ENCODE measurements around the gene GDF7.

Gene GDF7

GRCh38 chr2:20671036-20671735 lies 4.2 kb downstream of the GDF7 start:
- H3K9ac ChIP-seq (ENCODE audit: low read depth, low read length): no peak overlapping the region
- H3K4me1 ChIP-seq (ENCODE audit: control insufficient read depth, insufficient read depth, low read length): peaks cover 47% of the 10 kb centered on the region
- peaks cover 96% of the 10 kb centered on the region for H3K27me3 ChIP-seq (ENCODE audit: control insufficient read depth, insufficient read depth, low read length)
- no peaks in the 10 kb centered on the region for H3K9me3 ChIP-seq (ENCODE audit: control insufficient read depth, insufficient read depth, low read length)
- H3K27ac ChIP-seq (ENCODE audit: low read depth, low read length): no peak overlapping the region
- H3K36me3 ChIP-seq (ENCODE audit: control insufficient read depth, insufficient read depth, low read length): no peaks in the 10 kb centered on the region
- H3K4me3 ChIP-seq (ENCODE audit: low read depth, low read length): no peak overlapping the region

- Histone ChIP-seq H3K27me3 (ENCODE audit: control insufficient read depth, insufficient read depth, low read length) (peaks cover 94% of the 10 kb centered on the region), H3K27ac (ENCODE audit: low read depth, low read length) (no peak overlapping the region), H3K36me3 (ENCODE audit: control insufficient read depth, insufficient read depth, low read length) (no peaks in the 10 kb centered on the region), H3K4me1 (ENCODE audit: control insufficient read depth, insufficient read depth, low read length) (peaks cover 47% of the 10 kb centered on the region), H3K4me3 (ENCODE audit: low read depth, low read length) (no peak overlapping the region), H3K9ac (ENCODE audit: low read depth, low read length) (no peak overlapping the region), H3K9me3 (ENCODE audit: control insufficient read depth, insufficient read depth, low read length) (no peaks in the 10 kb centered on the region)
These were observed 4.8 kb downstream of the GDF7 start for GRCh38 chr2:20671736-20672080.

GRCh38 chr2:20672201-20672951 lies 5.4 kb downstream of the GDF7 start:
- H3K9ac ChIP-seq (ENCODE audit: low read depth, low read length): no peak overlapping the region
- no peak overlapping the region; the same call in 1 of the 2 replicates for H3K4me3 ChIP-seq (ENCODE audit: low read depth, low read length)
- H3K27me3 ChIP-seq (ENCODE audit: control insufficient read depth, insufficient read depth, low read length): peaks cover 91% of the 10 kb centered on the region
- H3K27ac ChIP-seq (ENCODE audit: low read depth, low read length): no peak overlapping the region
- no peaks in the 10 kb centered on the region for H3K36me3 ChIP-seq (ENCODE audit: control insufficient read depth, insufficient read depth, low read length)
- peaks cover 47% of the 10 kb centered on the region for H3K4me1 ChIP-seq (ENCODE audit: control insufficient read depth, insufficient read depth, low read length)
- H3K9me3 ChIP-seq (ENCODE audit: control insufficient read depth, insufficient read depth, low read length): no peaks in the 10 kb centered on the region

- Histone ChIP-seq H3K36me3 (ENCODE audit: control insufficient read depth, insufficient read depth, low read length) (no peaks in the 10 kb centered on the region), H3K4me1 (ENCODE audit: control insufficient read depth, insufficient read depth, low read length) (peaks cover 41% of the 10 kb centered on the region), H3K4me3 (ENCODE audit: low read depth, low read length) (no peak overlapping the region), H3K27ac (ENCODE audit: low read depth, low read length) (no peak overlapping the region), H3K27me3 (ENCODE audit: control insufficient read depth, insufficient read depth, low read length) (peaks cover 77% of the 10 kb centered on the region), H3K9ac (ENCODE audit: low read depth, low read length) (no peak overlapping the region), H3K9me3 (ENCODE audit: control insufficient read depth, insufficient read depth, low read length) (no peaks in the 10 kb centered on the region)
These were observed 6.9 kb downstream of the GDF7 start for GRCh38 chr2:20673686-20674308.

GRCh38 chr2:20674309-20674965 lies 7.5 kb downstream of the GDF7 start:
- Histone ChIP-seq H3K4me1 (ENCODE audit: control insufficient read depth, insufficient read depth, low read length) (peaks cover 36% of the 10 kb centered on the region), H3K9me3 (ENCODE audit: control insufficient read depth, insufficient read depth, low read length) (no peaks in the 10 kb centered on the region), H3K36me3 (ENCODE audit: control insufficient read depth, insufficient read depth, low read length) (no peaks in the 10 kb centered on the region), H3K27ac (ENCODE audit: low read depth, low read length) (no peak overlapping the region), H3K4me3 (ENCODE audit: low read depth, low read length) (no peak overlapping the region), H3K27me3 (ENCODE audit: control insufficient read depth, insufficient read depth, low read length) (peaks cover 70% of the 10 kb centered on the region), H3K9ac (ENCODE audit: low read depth, low read length) (no peak overlapping the region)

- H3K9ac ChIP-seq (ENCODE audit: low read depth, low read length): no peak overlapping the region
- H3K4me1 ChIP-seq (ENCODE audit: control insufficient read depth, insufficient read depth, low read length): peaks cover 31% of the 10 kb centered on the region
These were observed 8.2 kb downstream of the GDF7 start for GRCh38 chr2:20674974-20675679.

GRCh38 chr2:20675701-20676352 lies 8.9 kb downstream of the GDF7 start:
- peaks cover 56% of the 10 kb centered on the region for H3K27me3 ChIP-seq (ENCODE audit: control insufficient read depth, insufficient read depth, low read length)
- H3K9me3 ChIP-seq (ENCODE audit: control insufficient read depth, insufficient read depth, low read length): no peaks in the 10 kb centered on the region
- H3K4me1 ChIP-seq (ENCODE audit: control insufficient read depth, insufficient read depth, low read length): peaks cover 31% of the 10 kb centered on the region
- no peak overlapping the region for H3K4me3 ChIP-seq (ENCODE audit: low read depth, low read length)
- no peak overlapping the region for H3K27ac ChIP-seq (ENCODE audit: low read depth, low read length)
- no peaks in the 10 kb centered on the region for H3K36me3 ChIP-seq (ENCODE audit: control insufficient read depth, insufficient read depth, low read length)
- no peak overlapping the region for H3K9ac ChIP-seq (ENCODE audit: low read depth, low read length)

More at GRCh38 chr2:20674974-20675679, 8.2 kb downstream of the GDF7 start:
- Histone ChIP-seq H3K36me3 (ENCODE audit: control insufficient read depth, insufficient read depth, low read length) (no peaks in the 10 kb centered on the region), H3K4me3 (ENCODE audit: low read depth, low read length) (no peak overlapping the region), H3K27ac (ENCODE audit: low read depth, low read length) (no peak overlapping the region), H3K27me3 (ENCODE audit: control insufficient read depth, insufficient read depth, low read length) (peaks cover 63% of the 10 kb centered on the region), H3K9me3 (ENCODE audit: control insufficient read depth, insufficient read depth, low read length) (no peaks in the 10 kb centered on the region)

- H3K9me3 ChIP-seq (ENCODE audit: control insufficient read depth, insufficient read depth, low read length): no peaks in the 10 kb centered on the region
- H3K27me3 ChIP-seq (ENCODE audit: control insufficient read depth, insufficient read depth, low read length): peaks cover 49% of the 10 kb centered on the region
- no peak overlapping the region for H3K27ac ChIP-seq (ENCODE audit: low read depth, low read length)
- no peaks in the 10 kb centered on the region; the same call in 1 of the 2 replicates for H3K36me3 ChIP-seq (ENCODE audit: control insufficient read depth, insufficient read depth, low read length)
- H3K9ac ChIP-seq (ENCODE audit: low read depth, low read length): no peak overlapping the region
- peaks cover 27% of the 10 kb centered on the region for H3K4me1 ChIP-seq (ENCODE audit: control insufficient read depth, insufficient read depth, low read length)
- H3K4me3 ChIP-seq (ENCODE audit: low read depth, low read length): no peak overlapping the region
These were observed 9.6 kb downstream of the GDF7 start for GRCh38 chr2:20676353-20677215.

GRCh38 chr2:20677301-20678085 lies 10.5 kb downstream of the GDF7 start:
- H3K9me3 ChIP-seq (ENCODE audit: control insufficient read depth, insufficient read depth, low read length): no peaks in the 10 kb centered on the region
- H3K36me3 ChIP-seq (ENCODE audit: control insufficient read depth, insufficient read depth, low read length): no peaks in the 10 kb centered on the region; the same call in 1 of the 2 replicates
- H3K4me1 ChIP-seq (ENCODE audit: control insufficient read depth, insufficient read depth, low read length): peaks cover 22% of the 10 kb centered on the region
- no peak overlapping the region for H3K9ac ChIP-seq (ENCODE audit: low read depth, low read length)
- H3K4me3 ChIP-seq (ENCODE audit: low read depth, low read length): no peak overlapping the region
- no peak overlapping the region for H3K27ac ChIP-seq (ENCODE audit: low read depth, low read length)
- H3K27me3 ChIP-seq (ENCODE audit: control insufficient read depth, insufficient read depth, low read length): peaks cover 40% of the 10 kb centered on the region
